NCI-H1092 treated with DMSO at 0.1 percent for 48 hours (cell line): ENCODE measurements around the gene ADRB2.
"Not testable (repeated sequence)": the region's sequence is repeated elsewhere in the genome, so short reads cannot be mapped to it uniquely, and the experiment has no call there.

ENCODE experiments used
- DNase-seq: peaks from one replicate; lab custom pipeline; 2025; lab: John Stamatoyannopoulos, UW

Gene ADRB2

DNA sequence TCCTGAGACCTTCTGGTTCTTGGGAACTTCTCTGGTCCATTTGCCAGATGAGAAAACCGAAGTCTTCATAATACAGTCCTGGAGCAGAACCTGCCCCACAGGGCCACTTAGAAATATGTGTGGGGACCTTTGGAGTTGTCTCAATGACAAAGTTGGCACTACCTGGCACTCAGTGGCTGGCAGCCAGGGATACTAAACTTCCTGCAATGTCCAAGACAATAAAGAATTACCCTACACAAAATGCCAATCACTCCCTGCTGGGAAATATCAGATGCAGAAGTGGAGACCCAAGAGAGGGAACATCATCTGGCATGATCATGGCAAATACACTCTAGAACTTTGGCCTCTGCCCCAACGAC lies 29.6 kb downstream of the ADRB2 start:
- no peak for DNase-seq

DNA sequence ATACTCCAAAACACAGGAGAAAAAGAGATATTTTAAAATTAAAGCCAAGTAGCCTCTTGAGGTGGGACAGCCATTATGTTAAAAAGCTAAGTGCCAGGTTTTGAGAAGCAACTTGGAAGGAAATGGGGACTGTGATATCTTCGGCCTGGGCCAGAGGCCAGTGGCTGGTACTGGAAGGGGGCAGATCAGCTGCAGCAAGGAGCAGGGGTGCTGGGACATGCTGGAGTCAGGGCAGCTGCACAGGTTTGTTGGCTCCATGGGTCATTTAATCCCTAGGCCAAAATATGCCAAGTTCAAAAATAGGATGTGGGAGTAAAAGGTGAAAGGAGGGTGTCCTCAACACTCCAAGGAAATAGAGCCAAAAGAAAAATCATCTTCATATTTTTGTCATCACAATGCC lies 30.0 kb downstream of the ADRB2 start:
- DNase-seq, result no peak

DNA sequence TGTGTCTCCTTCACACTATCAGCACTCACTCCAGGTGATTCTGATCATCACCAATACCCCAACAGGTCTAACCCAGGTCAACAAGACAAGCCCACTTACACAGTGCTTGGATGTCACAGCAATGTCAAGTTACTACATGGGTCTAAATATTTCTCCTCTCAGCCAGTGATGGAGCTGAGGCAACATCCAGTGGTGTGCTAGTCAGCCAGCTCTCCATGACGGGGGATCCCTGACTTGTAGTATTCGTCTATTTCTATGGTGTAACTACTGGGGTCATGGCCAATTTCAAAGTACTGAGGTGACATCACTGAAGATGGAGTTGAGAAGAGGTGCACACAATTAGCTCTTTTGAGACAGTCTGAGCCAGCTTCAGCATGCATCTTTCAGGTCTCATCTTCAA lies 31.1 kb downstream of the ADRB2 start:
- no peak for DNase-seq

DNA sequence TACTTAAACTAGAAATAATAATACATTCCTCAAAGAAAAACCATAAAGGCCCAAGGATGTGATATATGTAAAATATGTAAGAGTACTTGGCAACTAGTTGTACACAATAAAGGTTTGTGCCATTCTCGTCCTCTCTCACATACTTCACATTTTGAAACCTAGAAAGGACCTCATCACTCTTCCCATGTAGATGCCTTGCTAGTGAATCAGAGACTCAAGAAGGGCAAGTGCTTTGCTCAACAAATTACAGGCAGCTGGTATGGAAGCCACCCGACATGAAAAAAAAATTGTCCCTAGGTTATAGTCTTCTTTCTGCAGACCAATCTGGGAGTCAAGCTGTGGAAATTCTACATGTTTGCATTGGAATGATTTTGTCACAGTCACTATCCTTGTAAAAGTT lies 31.7 kb downstream of the ADRB2 start:
- DNase-seq, result no peak

DNA sequence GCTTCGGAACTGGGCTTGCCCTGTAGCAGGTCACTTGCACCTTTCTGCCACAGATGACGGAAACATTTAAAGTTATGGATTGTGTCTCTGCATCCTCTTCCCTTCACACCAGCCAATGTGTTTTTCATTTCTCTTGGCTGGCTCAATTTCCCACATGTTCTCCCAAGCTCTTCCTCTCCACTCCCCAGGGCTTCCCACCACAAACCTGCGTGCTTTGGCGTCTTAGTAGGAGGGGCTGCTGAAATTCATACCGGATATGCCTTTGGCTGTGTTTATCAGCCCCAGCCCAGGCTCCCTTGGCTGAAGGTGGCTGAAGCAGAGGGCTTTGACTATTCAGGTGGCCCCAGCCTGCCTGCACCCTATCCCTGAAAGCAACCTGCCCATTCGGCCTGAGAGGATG lies 32.1 kb downstream of the ADRB2 start:
- DNase-seq, result no peak

DNA sequence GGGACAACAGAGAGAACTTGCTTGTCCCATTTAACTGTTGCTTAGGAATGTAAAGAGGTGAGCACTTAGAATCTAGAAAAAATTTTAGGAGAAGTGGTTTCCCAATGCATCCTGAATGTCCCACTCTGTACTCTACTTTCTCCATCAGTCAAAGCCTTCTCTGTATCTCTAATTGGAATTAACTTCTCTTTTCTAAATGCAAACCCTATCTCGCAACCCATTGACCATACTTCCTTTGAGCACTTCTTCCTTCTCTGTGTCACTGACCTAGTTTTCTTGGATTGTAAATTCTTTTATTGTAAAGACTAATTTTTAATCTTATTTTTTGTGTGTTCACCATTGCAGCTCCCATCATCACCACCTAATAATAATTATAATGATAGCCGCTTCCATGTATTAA lies 33.3 kb downstream of the ADRB2 start:
- DNase-seq, result no peak

DNA sequence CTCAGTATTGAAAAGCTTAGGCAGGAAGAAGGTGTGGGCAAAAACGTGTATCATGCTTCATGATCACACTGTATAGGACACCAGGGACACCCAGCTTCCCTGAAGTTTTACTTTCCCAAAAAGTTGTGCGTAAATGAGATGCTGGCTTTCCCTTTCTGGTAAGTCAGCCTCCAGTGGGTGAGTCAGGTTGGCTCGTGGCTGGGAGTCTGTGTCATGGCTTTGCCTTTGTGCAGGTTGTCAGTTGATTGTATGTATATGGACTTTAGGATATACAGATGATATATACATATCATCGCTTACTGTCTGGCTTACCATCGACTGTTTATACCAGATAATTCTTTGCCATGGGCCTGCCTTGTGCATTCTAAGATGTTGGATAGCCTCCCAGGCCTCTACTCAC lies 34.2 kb downstream of the ADRB2 start:
- DNase-seq, result no peak

GRCh38 chr5:148861088-148861487 lies 34.7 kb downstream of the ADRB2 start:
- DNase-seq, result no peak

GRCh38 chr5:148861696-148862095 lies 35.3 kb downstream of the ADRB2 start:
- no peak for DNase-seq

GRCh38 chr5:148864113-148864841 lies 37.9 kb downstream of the ADRB2 start:
- no peak for DNase-seq

DNA sequence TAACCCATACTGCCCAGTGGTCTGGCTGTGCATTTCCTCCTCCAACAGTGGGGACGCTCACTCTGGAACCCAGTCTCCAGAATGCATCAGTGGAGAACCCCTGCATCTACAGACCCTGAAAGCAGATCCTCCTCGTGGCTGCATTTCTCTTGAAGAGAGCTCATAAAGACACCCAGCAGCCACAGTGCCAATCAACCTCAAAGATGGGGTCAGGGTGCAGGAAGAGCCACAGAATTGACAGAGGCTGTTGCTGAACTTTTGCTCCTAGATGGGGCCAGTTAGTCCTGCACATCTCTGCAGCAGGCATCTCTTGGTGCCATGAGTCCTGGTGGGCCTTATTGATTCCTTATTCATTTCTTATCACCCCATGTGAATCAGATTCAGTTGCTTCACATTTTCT lies 39.6 kb downstream of the ADRB2 start:
- DNase-seq, result no peak

GRCh38 chr5:148873120-148873519 lies 46.7 kb downstream of the ADRB2 start:
- DNase-seq, result no peak

DNA sequence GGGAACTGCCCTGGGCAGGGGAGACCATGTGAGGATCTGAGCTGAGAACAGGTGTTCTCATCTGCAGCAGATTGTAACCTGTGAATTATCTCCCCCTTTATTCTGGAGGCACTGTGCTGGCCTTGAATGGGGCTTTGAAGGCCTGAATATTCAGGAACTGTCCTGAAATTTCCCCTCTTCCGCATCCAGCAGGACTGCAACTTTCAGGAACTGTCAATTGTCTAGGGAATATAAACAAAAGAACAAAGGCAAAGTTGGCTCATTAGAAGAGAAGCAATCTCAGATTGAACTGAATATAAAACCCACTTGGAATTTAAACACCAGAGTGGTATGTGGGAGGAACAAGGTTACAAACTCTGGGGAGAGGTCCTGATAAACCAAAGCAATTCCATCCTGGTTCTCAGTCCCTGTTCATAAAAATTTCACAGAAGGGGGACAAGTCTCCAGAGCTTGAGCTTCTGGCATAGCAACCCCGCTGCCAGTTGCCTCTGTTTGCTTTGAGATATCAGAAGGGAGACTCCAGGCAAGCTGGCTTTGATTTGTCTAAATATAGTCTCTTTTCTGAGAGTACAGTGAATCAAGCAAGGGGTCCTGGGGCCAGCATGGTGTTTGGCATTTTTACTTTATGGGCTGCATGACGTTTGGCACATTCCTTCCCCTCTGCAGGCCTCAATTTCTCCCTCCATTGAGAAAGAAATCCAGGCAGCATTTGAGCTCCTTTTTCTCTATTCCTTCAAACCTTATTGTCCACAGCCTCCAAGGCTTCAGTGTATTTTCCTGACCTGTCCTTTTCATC lies 47.5 kb downstream of the ADRB2 start:
- DNase-seq, result no peak

DNA sequence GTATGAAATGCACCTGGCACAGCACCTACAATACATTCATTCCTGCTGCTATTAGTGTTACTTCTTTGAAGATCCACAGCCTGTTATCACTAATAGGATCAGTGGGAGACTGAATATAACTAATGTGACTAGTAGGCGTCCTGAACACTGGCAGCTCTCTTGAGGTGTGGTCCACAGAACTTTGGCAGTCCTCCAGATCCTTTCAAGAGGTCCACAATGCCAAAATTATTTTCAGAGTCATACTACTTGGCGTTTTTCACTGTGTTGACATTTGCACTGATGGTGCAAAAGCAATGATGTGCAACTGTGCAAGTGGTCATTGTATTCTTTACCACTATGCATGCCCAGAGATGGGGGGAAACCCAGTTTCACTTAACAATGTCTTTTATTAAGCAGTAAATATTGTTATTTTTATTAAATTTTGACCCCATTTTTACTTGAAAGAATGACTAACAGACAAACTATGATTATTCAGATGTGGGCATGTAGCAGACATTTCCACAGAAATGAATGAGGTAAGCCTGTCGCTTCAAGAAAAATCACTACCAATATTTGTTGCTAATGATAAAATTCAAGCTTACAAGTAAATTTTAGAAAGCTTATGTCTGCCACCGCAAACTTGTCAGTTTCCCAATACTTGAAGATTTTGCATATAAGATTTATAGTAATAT lies 48.9 kb downstream of the ADRB2 start:
- DNase-seq, result no peak

DNA sequence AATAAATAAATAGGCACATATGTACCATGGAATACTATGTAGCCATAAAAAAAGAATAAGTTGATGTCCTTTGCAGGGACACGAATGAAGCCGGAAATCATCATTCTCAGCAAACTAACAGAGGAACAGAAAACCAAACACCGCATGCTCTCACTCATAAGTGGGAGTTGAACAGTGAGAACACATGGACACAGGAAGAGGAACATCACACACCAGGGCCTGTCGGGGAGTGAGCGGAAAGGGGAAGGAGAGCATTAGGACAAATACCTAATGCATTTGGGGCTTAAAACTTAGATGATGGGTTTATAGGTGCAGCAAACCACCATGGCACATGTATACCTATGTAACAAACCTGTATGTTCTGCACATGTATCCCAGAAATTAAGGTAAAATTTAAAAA lies 51.0 kb downstream of the ADRB2 start:
- not testable (repeated sequence) for DNase-seq
